Chondrocyte (in vitro differentiated cells): ENCODE measurements around the gene MBD5. TPM values are rescaled to one million over a fixed set of nuclear protein-coding genes. Genes with fewer than 3 reads are reported as not detected.

Experiments
- DNase-seq: peaks from one replicate; pipeline ENCODE4 v3.0.0; 2021; ENCODE audit warnings: mixed read lengths, low spot score
- H3K27ac Mint-ChIP-seq: one replicate; pipeline ENCODE4 v1.8.0; 2021; ENCODE audit warnings: mild to moderate bottlenecking, moderate library complexity, mixed read lengths; ENCODE audit not compliant: unreplicated experiment
- H3K27me3 Mint-ChIP-seq: 2 replicates; pipeline ENCODE4 v1.8.0; 2021; ENCODE audit warnings: low read depth, mixed read lengths
- H3K36me3 Mint-ChIP-seq: 2 replicates; pipeline ENCODE4 v1.8.0; 2021; ENCODE audit warnings: low read depth, mixed read lengths
- H3K4me1 Mint-ChIP-seq: 2 replicates; pipeline ENCODE4 v1.8.0; 2021; ENCODE audit warnings: low read depth, mild to moderate bottlenecking, mixed read lengths
- H3K4me3 Mint-ChIP-seq: one replicate; pipeline ENCODE4 v1.8.0; 2021; ENCODE audit warnings: mild to moderate bottlenecking, moderate library complexity, mixed read lengths; ENCODE audit not compliant: unreplicated experiment
- H3K9me3 Mint-ChIP-seq: 2 replicates; pipeline ENCODE4 v1.8.0; 2021; ENCODE audit warnings: low read depth, mixed read lengths
- total RNA-seq: library from RNA; stranded (reverse); gene quantifications from 3 replicates; pipeline ENCODE4 v1.2.1, GENCODE V29; 2021
- TF ChIP-seq, protein P1 (sequence below): fragments of 200-600 bp; sonication (generic); IDR thresholded peaks from 2 replicates; pipeline ENCODE4 v1.5.0; 2021; ENCODE audit warnings: antibody characterized with exemption, mild to moderate bottlenecking, moderate library complexity

MBD5 gene
- total RNA-seq, 1 donor from 2014 or later: 31.1 TPM

DNA sequence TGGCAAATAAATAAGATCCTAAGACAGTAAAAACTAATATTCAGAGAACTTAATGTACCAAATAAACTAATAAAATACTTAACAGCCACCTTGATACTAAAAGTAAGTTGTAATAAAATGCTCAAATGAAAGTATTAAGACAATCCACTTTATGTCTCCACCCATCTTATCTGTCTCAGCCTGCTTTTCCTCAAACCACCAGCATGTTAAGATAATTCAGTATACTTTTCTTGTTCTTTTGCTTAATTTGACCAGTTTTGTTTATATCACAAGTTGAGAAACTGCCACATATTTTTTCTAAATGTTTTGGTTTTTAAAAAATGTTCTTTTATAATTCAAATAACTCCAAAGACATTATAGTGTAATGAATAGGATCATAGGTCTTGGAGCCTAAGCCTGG, 142.0 kb downstream of the MBD5 start:
- Mint-ChIP-seq H3K36me3 (no peaks in the 10 kb centered on the region), H3K27me3 (no peaks in the 10 kb centered on the region), H3K9me3 (no peaks in the 10 kb centered on the region), H3K4me3 (no peak overlapping the region), H3K4me1 (peaks cover 2% of the 10 kb centered on the region), H3K27ac (no peak overlapping the region)
- no peak for DNase-seq
- TF ChIP-seq, protein P1, sequence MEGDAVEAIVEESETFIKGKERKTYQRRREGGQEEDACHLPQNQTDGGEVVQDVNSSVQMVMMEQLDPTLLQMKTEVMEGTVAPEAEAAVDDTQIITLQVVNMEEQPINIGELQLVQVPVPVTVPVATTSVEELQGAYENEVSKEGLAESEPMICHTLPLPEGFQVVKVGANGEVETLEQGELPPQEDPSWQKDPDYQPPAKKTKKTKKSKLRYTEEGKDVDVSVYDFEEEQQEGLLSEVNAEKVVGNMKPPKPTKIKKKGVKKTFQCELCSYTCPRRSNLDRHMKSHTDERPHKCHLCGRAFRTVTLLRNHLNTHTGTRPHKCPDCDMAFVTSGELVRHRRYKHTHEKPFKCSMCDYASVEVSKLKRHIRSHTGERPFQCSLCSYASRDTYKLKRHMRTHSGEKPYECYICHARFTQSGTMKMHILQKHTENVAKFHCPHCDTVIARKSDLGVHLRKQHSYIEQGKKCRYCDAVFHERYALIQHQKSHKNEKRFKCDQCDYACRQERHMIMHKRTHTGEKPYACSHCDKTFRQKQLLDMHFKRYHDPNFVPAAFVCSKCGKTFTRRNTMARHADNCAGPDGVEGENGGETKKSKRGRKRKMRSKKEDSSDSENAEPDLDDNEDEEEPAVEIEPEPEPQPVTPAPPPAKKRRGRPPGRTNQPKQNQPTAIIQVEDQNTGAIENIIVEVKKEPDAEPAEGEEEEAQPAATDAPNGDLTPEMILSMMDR: no peak

DNA sequence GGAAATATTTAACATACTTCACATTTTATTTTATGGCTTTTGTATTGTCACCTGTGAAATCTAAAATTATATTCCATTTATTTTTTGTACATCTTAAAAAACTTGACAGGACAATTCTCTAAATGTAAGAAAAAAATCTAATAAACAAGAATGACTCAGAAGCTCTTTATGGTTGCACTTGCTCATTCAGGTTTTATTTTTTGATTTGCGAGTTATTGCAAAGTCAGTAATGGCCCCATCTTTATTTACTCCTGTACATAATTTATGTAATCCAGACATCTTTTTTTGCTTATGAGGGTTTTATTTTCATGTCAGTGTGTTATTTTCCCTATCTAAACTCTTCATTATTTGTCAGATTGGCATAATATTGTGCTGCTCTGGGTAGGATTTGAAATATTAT, 145.1 kb downstream of the MBD5 start:
- no peak for DNase-seq
- TF ChIP-seq, protein P1: no peak
- H3K36me3 Mint-ChIP-seq: no peaks in the 10 kb centered on the region
- H3K27ac Mint-ChIP-seq: no peak overlapping the region
- H3K4me3 Mint-ChIP-seq: no peak overlapping the region
- H3K9me3 Mint-ChIP-seq: no peaks in the 10 kb centered on the region
- no peaks in the 10 kb centered on the region for H3K27me3 Mint-ChIP-seq
- H3K4me1 Mint-ChIP-seq: peaks cover 2% of the 10 kb centered on the region

DNA sequence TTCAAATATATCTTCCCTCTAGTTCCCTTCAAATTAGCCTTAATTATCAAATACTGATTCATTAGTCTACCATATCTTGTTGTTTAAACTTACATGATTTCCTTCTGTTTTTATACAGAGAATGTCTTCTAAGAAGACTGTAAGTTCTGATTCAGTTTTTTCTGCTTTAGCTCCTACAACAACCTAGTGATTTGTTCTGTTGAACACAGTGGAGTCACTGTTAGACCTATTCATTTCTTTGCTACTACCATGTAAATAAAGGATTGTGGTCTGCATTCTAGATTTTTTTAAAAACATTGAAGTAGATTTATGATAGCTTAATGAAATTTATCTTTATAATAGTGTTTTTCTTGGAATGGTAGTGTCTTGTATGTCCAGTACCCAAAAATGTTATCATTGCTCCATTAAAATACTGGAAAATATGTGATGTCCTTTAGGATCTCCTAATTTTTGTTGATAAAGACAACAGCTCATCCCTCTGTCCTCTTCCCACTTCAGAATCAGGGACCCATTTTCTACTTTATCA, 146.4 kb downstream of the MBD5 start:
- Mint-ChIP-seq H3K27ac (no peak overlapping the region), H3K27me3 (no peaks in the 10 kb centered on the region), H3K4me1 (peaks cover 2% of the 10 kb centered on the region), H3K9me3 (no peaks in the 10 kb centered on the region), H3K36me3 (no peaks in the 10 kb centered on the region), H3K4me3 (no peak overlapping the region)
- TF ChIP-seq, protein P1: no peak
- DNase-seq: no peak

DNA sequence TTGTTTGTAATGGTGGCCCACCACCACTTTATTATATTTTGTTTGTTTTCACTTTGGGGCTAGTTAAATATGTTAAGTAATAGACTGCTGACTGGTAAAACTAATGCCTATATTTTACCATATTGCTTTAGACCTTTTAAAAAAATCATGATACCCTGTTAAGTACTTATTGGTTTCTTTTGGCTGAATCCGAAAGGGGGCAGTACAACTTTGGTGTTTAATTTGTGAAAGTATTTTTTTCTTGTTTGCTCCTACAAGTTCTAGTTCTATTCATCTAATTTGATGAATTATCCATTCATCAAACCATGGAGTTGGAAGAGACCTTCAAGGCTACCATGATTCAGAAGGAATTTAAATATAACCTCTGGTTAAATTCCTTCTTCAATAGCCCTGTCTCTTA, 147.0 kb downstream of the MBD5 start:
- H3K4me3 Mint-ChIP-seq: no peak overlapping the region
- no peak overlapping the region for H3K27ac Mint-ChIP-seq
- DNase-seq: no peak
- H3K4me1 Mint-ChIP-seq: peaks cover 2% of the 10 kb centered on the region
- H3K36me3 Mint-ChIP-seq: no peaks in the 10 kb centered on the region
- H3K9me3 Mint-ChIP-seq: no peaks in the 10 kb centered on the region
- TF ChIP-seq, protein P1: no peak
- H3K27me3 Mint-ChIP-seq: no peaks in the 10 kb centered on the region

DNA sequence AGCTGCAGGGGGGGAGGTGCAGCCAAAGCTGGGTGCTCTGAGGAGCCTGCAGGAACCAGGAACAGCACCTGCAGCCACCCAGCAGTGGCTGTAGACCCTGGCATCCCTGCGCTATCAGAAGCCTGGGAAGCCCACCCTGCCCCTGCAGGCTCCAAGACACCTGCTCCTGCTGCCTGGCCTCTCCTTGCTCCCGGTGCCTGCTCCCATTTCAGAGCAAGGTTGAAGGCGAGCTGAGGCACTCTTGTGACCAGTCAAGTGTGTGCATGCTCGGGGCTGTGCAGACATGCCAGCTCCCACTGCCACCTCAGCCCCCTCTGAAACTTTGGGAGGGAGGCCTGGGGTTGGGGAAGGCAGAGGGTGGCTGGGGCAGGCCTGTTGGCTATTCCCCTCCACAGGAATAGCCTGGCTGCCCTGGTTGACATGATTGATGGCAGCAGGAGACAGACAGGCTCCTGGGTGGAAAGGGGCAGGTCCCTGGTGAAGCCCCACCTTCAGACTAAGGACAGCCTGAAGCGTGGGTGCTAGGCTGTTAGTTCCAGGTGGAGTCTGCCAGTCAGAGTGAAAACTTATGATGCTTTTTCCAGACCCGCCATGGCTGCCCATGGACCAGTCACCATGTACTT, 151.4 kb downstream of the MBD5 start:
- peaks cover under 1% of the 10 kb centered on the region for H3K4me1 Mint-ChIP-seq
- H3K27ac Mint-ChIP-seq: no peak overlapping the region
- H3K9me3 Mint-ChIP-seq: no peaks in the 10 kb centered on the region
- no peak for DNase-seq
- H3K27me3 Mint-ChIP-seq: no peaks in the 10 kb centered on the region
- TF ChIP-seq, protein P1: no peak
- H3K36me3 Mint-ChIP-seq: no peaks in the 10 kb centered on the region
- H3K4me3 Mint-ChIP-seq: no peak overlapping the region
